GM18502 (cell line): ENCODE data around the gene ISG15.

ENCODE experiments used
- ATAC-seq: cut with Tn5 transposase; IDR thresholded peaks from one replicate; pipeline ENCODE4 v1.9.1; 2021; ENCODE audit warnings: mild to moderate bottlenecking; ENCODE audit not compliant: unreplicated experiment, poor library complexity

The ISG15 gene

GRCh38 chr1:1041873-1042272, 28.6 kb downstream of the ISG15 start:
- ATAC-seq = no peak

DNA sequence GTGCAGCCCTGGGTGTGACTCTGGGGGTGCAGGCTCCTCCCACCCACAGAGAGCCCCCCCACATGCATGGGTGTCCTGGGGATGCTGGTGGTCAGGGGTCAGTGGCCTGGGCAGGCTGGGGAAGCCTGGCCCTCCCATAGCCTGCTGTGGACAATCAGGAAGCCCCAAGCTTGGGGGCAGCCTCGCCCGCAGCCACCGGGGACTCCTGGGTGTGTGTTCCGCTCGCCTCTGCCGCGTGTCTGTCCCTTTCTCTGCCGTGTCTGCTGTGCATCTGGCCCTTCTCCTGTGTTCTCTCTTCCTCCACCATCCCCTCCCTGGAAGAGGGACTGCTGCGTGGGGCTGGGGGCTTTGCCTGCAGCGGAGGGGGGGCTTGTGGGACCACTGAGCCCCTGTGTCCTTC, 29.5 kb downstream of the ISG15 start:
- ATAC-seq = no peak

DNA sequence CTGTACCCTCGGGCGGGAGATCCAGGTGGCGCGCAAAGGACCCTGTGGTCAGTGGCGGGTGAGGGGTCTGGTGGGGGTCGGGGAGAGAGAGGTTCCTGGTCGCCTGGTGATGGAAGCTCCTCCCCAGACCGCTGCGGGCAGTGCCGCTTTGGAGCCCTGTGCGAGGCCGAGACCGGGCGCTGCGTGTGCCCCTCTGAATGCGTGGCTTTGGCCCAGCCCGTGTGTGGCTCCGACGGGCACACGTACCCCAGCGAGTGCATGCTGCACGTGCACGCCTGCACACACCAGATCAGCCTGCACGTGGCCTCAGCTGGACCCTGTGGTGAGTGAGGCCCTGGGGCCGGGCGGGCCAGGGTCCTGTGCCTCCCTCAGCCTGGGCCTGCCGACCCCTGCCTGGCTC, 30.1 kb downstream of the ISG15 start:
- ATAC-seq = no peak

GRCh38 chr1:1043921-1044320, 30.6 kb downstream of the ISG15 start:
- ATAC-seq = no peak

DNA sequence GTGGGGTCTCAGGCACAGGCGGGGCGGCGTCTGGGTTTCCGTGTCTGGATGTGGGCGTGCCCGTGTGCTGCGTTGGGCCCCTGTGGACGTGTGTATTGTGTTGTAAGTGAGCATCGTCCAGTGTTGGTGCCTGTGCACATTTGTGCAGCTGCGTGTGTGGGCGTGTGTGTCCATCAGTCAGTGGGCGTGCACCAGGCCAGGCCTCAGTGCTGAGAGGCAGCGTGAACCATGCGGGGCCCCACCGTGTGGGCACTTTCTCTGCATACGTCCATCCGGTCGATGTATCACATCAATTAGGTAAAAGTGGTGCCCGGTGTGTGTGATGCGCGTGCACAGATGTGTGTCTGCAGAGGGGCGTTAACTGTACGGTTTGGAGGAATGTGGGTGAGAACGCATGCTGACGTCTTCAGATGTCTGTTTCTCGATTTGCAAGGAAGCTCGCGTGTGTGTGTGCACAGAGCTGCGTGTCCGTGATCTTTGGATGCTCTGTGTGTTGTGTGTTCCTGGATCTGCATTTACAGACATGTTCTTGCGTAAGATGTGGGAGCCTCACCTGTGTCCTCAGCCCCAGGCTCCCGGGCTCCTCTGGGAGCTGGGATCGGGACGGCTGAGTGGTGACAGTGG, 31.3 kb downstream of the ISG15 start:
- no peak for ATAC-seq

GRCh38 chr1:1045129-1045528, 31.8 kb downstream of the ISG15 start:
- no peak for ATAC-seq

GRCh38 chr1:1046243-1046642, 32.9 kb downstream of the ISG15 start:
- ATAC-seq = no peak

DNA sequence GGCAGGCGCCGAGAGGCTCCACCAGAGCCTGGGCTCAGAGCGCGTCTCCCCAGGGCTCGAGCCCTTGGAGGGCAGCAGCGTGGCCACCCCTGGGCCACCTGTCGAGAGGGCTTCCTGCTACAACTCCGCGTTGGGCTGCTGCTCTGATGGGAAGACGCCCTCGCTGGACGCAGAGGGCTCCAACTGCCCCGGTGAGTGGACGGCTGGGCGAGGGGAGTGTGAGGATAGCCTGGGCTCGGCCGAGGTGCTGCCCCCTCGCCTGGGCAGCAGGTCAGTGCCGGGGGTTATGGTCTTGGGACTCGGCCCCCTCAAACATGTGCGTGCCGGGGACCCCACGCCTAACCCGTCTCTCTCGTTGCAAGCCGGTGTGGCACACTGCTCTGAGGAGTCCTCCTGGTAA, 33.5 kb downstream of the ISG15 start:
- no peak for ATAC-seq

DNA sequence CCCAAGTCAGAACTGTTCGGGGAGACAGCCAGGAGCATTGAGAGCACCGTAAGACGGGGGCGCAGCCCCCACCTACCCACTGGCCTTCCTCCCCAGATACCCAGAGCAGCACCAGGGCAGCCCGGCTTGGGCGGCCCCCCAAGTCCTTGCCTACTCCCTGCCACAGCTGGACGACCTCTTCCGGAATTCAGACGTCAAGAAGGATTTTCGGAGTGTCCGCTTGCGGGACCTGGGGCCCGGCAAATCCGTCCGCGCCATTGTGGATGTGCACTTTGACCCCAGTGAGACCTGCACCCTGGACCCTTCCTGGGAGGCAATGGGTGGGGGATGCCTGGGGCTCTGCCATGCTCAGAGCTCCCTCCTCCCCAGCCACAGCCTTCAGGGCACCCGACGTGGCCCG, 34.1 kb downstream of the ISG15 start:
- no peak for ATAC-seq

- ATAC-seq = no peak
Measured at GRCh38 chr1:1047963-1048362, 34.7 kb downstream of the ISG15 start.

- ATAC-seq = no peak
Measured at GRCh38 chr1:1048765-1049164, 35.5 kb downstream of the ISG15 start.

- no peak for ATAC-seq
Measured at GRCh38 chr1:1049318-1050165, 36.2 kb downstream of the ISG15 start.

GRCh38 chr1:1050577-1051052, 37.3 kb downstream of the ISG15 start:
- no peak for ATAC-seq

GRCh38 chr1:1051127-1051810, 38.0 kb downstream of the ISG15 start:
- ATAC-seq = no peak

- no peak for ATAC-seq
Measured at GRCh38 chr1:1052003-1052840, 38.9 kb downstream of the ISG15 start.

DNA sequence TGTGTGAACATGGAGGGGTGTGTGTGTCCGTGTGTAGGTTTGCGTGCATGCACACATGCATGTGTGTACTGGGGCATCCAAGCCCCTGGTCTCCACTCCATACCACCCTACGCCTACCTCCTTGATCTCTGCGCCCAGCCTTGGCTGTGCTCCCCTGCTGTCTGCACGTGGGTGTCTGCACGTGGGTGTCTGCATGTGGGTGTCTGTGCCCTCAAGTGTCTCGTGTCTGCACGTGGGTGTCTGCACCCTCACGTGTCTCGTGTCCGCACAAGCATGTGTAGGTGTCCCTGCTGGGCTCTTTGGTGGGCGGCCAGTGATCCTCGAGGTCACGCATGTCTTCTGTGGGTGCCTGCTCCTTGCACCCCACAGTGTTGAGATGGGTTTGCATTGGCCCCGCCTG, 39.7 kb downstream of the ISG15 start:
- no peak for ATAC-seq

DNA sequence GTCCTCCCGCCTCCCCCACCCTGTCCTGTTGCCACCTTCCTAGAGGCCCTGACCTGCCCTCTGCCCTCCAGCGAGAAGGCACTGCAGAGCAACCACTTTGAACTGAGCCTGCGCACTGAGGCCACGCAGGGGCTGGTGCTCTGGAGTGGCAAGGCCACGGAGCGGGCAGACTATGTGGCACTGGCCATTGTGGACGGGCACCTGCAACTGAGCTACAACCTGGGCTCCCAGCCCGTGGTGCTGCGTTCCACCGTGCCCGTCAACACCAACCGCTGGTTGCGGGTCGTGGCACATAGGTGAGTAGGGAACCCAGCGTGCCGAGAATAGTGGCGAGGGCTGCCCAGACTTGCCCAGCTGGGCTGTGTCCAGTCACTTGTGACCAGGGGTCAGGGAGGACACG, 40.4 kb downstream of the ISG15 start:
- no peak for ATAC-seq

DNA sequence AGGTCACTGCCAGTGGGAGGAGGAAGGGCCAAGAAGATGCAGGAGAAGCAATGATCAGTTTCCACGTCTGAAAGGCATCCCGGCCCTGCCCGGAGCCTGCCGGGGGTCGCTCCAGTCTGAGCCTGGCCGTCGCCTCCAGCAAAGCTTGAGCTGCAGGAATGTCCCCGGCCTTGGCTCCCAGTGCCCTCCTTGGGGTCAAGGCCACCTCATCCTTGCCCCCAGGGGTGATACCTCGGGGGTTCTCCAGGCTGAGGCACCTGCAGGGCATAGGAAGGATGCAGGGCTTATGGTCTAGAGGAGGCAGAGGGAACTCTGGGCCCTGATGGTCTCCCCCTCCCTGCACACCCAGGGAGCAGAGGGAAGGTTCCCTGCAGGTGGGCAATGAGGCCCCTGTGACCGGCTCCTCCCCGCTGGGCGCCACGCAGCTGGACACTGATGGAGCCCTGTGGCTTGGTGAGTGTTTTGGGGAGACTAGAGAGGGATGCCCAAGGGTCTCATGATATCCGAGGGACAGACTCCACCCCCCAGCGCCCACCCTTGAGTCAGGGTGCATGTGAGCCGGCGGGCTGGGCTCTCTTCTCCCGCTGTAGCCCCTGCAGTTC, 40.9 kb downstream of the ISG15 start:
- ATAC-seq = no peak

DNA sequence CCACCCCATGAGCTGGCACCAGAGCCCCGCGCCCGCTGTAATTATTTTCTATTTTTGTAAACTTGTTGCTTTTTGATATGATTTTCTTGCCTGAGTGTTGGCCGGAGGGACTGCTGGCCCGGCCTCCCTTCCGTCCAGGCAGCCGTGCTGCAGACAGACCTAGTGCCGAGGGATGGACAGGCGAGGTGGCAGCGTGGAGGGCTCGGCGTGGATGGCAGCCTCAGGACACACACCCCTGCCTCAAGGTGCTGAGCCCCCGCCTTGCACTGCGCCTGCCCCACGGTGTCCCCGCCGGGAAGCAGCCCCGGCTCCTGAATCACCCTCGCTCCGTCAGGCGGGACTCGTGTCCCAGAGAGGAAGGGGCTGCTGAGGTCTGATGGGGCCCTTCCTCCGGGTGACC, 41.7 kb downstream of the ISG15 start:
- no peak for ATAC-seq
